ENCODE results near the gene KDM3A. TPM values are rescaled to one million over a fixed set of nuclear protein-coding genes. Genes with fewer than 3 reads are reported as not detected.

Gene KDM3A
- total and polyA plus RNA-seq, 10 of the 15 experiments (the other 5 are each of a cell fraction or from before 2014, with no cell fraction given) = 3.8 to 102 (median 11.1) TPM

GRCh38 chr2:86541334-86541733 lies 100.2 kb downstream of the KDM3A start (continued):
- no peak for TF ChIP-seq YY1 (IDR thresholded peaks at IDR 0.05; ENCODE audit: low read depth, low read length)

Small RNA genes lying within 50 kb of the gene (small RNA-seq; reads per million reads assigned to genes)
- gene RNU6-640P = not detected

Other genes starting within 250 kb of the KDM3A start
- 78.4 and 79.9 TPM in 2 replicates for gene IMMT, start 245.9 kb upstream of the KDM3A start, total RNA-seq (2014; rRNA removed)
- gene IMMT, start 245.9 kb upstream of the KDM3A start, total RNA-seq (2014; rRNA removed; fragmentation: Illumina TruSeq; extraction: Trizol) = 81.4 and 88.8 TPM in 2 replicates
- gene IMMT, start 245.9 kb upstream of the KDM3A start, total RNA-seq (2021) = 104 and 108 TPM in 2 replicates
- gene IMMT, start 245.9 kb upstream of the KDM3A start, polyA plus RNA-seq (2011; rRNA removed) = 89.6 and 105 TPM in 2 replicates
- gene IMMT, start 245.9 kb upstream of the KDM3A start, polyA plus RNA-seq (2014; fragmentation: Illumina TruSeq; extraction: Trizol) = 120 and 136 TPM in 2 replicates
- 100 to 1,000 TPM in 1 of 2 experiments, 10 to 100 TPM in 1; 88.9 to 115 TPM for gene IMMT, start 245.9 kb upstream of the KDM3A start, polyA plus RNA-seq (2014; fragmentation: Nextera tagmentation; extraction: Ambion mirVana)
- 73.5 and 86.5 TPM in 2 replicates for gene IMMT, start 245.9 kb upstream of the KDM3A start, polyA plus RNA-seq (2014; rRNA removed)
- gene IMMT, start 245.9 kb upstream of the KDM3A start, polyA plus RNA-seq (2016; fragmentation: Nextera tagmentation; extraction: Ambion mirVana) = 100 to 1,000 TPM; 137 to 149 TPM
- 58.1 and 72.0 TPM in 2 replicates for gene MRPL35, start 241.9 kb upstream of the KDM3A start, total RNA-seq (2014; rRNA removed)
- gene MRPL35, start 241.9 kb upstream of the KDM3A start, total RNA-seq (2014; rRNA removed; fragmentation: Illumina TruSeq; extraction: Trizol) = 109 and 115 TPM in 2 replicates
- gene MRPL35, start 241.9 kb upstream of the KDM3A start, total RNA-seq (2021) = 64.5 and 67.7 TPM in 2 replicates
- gene MRPL35, start 241.9 kb upstream of the KDM3A start, polyA plus RNA-seq (2011; rRNA removed) = 135 and 153 TPM in 2 replicates
- 156 and 189 TPM in 2 replicates for gene MRPL35, start 241.9 kb upstream of the KDM3A start, polyA plus RNA-seq (2014; fragmentation: Illumina TruSeq; extraction: Trizol)
- gene MRPL35, start 241.9 kb upstream of the KDM3A start, polyA plus RNA-seq (2014; fragmentation: Nextera tagmentation; extraction: Ambion mirVana) = 100 to 1,000 TPM; 156 to 162 TPM
- 82.6 and 109 TPM in 2 replicates for gene MRPL35, start 241.9 kb upstream of the KDM3A start, polyA plus RNA-seq (2014; rRNA removed)
- gene MRPL35, start 241.9 kb upstream of the KDM3A start, polyA plus RNA-seq (2016; fragmentation: Nextera tagmentation; extraction: Ambion mirVana) = 100 to 1,000 TPM; 170 to 180 TPM
- 0.06 and 0.22 TPM in 2 replicates for gene REEP1, start 103.7 kb upstream of the KDM3A start, total RNA-seq (2014; rRNA removed)
- 0.09 TPM in 1 of 2 replicates, not detected in the other for gene REEP1, start 103.7 kb upstream of the KDM3A start, total RNA-seq (2014; rRNA removed; fragmentation: Illumina TruSeq; extraction: Trizol)
- 0.11 TPM in 1 of 2 replicates, not detected in the other for gene REEP1, start 103.7 kb upstream of the KDM3A start, total RNA-seq (2021)
- 0.10 TPM in 1 of 2 replicates, not detected in the other for gene REEP1, start 103.7 kb upstream of the KDM3A start, polyA plus RNA-seq (2011; rRNA removed)
- 0.07 and 0.10 TPM in 2 replicates for gene REEP1, start 103.7 kb upstream of the KDM3A start, polyA plus RNA-seq (2014; fragmentation: Illumina TruSeq; extraction: Trizol)
- under 1 TPM; 0.02 to 0.11 TPM for gene REEP1, start 103.7 kb upstream of the KDM3A start, polyA plus RNA-seq (2014; fragmentation: Nextera tagmentation; extraction: Ambion mirVana)
- gene REEP1, start 103.7 kb upstream of the KDM3A start, polyA plus RNA-seq (2014; rRNA removed) = 0.04 and 0.09 TPM in 2 replicates
- gene REEP1, start 103.7 kb upstream of the KDM3A start, polyA plus RNA-seq (2016; fragmentation: Nextera tagmentation; extraction: Ambion mirVana) = under 1 TPM; 0.16 to 0.30 TPM
- gene CHMP3, start 122.1 kb downstream of the KDM3A start, total RNA-seq (2014; rRNA removed) = 22.5 and 31.3 TPM in 2 replicates
- gene CHMP3, start 122.1 kb downstream of the KDM3A start, total RNA-seq (2014; rRNA removed; fragmentation: Illumina TruSeq; extraction: Trizol) = 36.7 and 39.9 TPM in 2 replicates
- gene CHMP3, start 122.1 kb downstream of the KDM3A start, total RNA-seq (2021) = 31.2 and 32.5 TPM in 2 replicates
- 41.2 and 52.0 TPM in 2 replicates for gene CHMP3, start 122.1 kb downstream of the KDM3A start, polyA plus RNA-seq (2011; rRNA removed)
- 56.8 and 62.2 TPM in 2 replicates for gene CHMP3, start 122.1 kb downstream of the KDM3A start, polyA plus RNA-seq (2014; fragmentation: Illumina TruSeq; extraction: Trizol)
- gene CHMP3, start 122.1 kb downstream of the KDM3A start, polyA plus RNA-seq (2014; fragmentation: Nextera tagmentation; extraction: Ambion mirVana) = 10 to 100 TPM; 24.1 to 27.6 TPM
- 22.9 and 26.0 TPM in 2 replicates for gene CHMP3, start 122.1 kb downstream of the KDM3A start, polyA plus RNA-seq (2014; rRNA removed)
- gene CHMP3, start 122.1 kb downstream of the KDM3A start, polyA plus RNA-seq (2016; fragmentation: Nextera tagmentation; extraction: Ambion mirVana) = 10 to 100 TPM; 32.5 to 35.8 TPM
- gene RNF103, start 182.5 kb downstream of the KDM3A start, total RNA-seq (2014; rRNA removed) = 8.0 and 11.7 TPM in 2 replicates
- 9.2 and 10.3 TPM in 2 replicates for gene RNF103, start 182.5 kb downstream of the KDM3A start, total RNA-seq (2014; rRNA removed; fragmentation: Illumina TruSeq; extraction: Trizol)
- gene RNF103, start 182.5 kb downstream of the KDM3A start, total RNA-seq (2021) = 10.6 and 11.0 TPM in 2 replicates
- gene RNF103, start 182.5 kb downstream of the KDM3A start, polyA plus RNA-seq (2011; rRNA removed) = 8.0 and 12.4 TPM in 2 replicates
- 10.3 and 14.0 TPM in 2 replicates for gene RNF103, start 182.5 kb downstream of the KDM3A start, polyA plus RNA-seq (2014; fragmentation: Illumina TruSeq; extraction: Trizol)
- gene RNF103, start 182.5 kb downstream of the KDM3A start, polyA plus RNA-seq (2014; fragmentation: Nextera tagmentation; extraction: Ambion mirVana) = 1 to 10 TPM; 2.4 to 2.5 TPM
- 6.9 and 8.9 TPM in 2 replicates for gene RNF103, start 182.5 kb downstream of the KDM3A start, polyA plus RNA-seq (2014; rRNA removed)
- gene RNF103, start 182.5 kb downstream of the KDM3A start, polyA plus RNA-seq (2016; fragmentation: Nextera tagmentation; extraction: Ambion mirVana) = 1 to 10 TPM; 5.2 to 5.3 TPM